Esophagus mucosa (tissue), 1 donor: ENCODE data around the gene ANKRD44. TPM values are rescaled to one million over a fixed set of nuclear protein-coding genes. Genes with fewer than 3 reads are reported as not detected.
"Not testable (repeated sequence)": the region's sequence is repeated elsewhere in the genome, so short reads cannot be mapped to it uniquely, and the experiment has no call there.

Source experiments
- ATAC-seq: fragments of 200-7000 bp; cut with Tn5 transposase; one replicate; pipeline ENCODE4 v1.9.1; 2020
- total RNA-seq: library from RNA; stranded (reverse); gene quantifications from one replicate; pipeline ENCODE4 v1.2.4, GENCODE V29; 2023
- donor health status: DM: yes; HTN: yes; CAD: no.

The ANKRD44 gene
- 6.8 TPM for total RNA-seq

- ATAC-seq, result peak; percentile 94
These were observed at the start of gene ANKRD44 for GRCh38 chr2:197310271-197310985. ANKRD44 (minus strand) TSS chr2:197310780; CDS start chr2:197310604, 176 bp downstream.

GRCh38 chr2:197359859-197360258 lies 49.3 kb upstream of the ANKRD44 start:
- ATAC-seq, result no peak

- ATAC-seq, result no peak
These were observed 48.4 kb upstream of the ANKRD44 start for GRCh38 chr2:197358931-197359330.

GRCh38 chr2:197357986-197358385 lies 47.4 kb upstream of the ANKRD44 start:
- no peak for ATAC-seq

- ATAC-seq, result no peak
These were observed 45.6 kb upstream of the ANKRD44 start for GRCh38 chr2:197356136-197356535.

GRCh38 chr2:197354169-197354558 lies 43.6 kb upstream of the ANKRD44 start:
- no peak for ATAC-seq

GRCh38 chr2:197353393-197354168 lies 43.0 kb upstream of the ANKRD44 start:
- ATAC-seq, result no peak

- no peak for ATAC-seq
These were observed 39.1 kb upstream of the ANKRD44 start for GRCh38 chr2:197349699-197350098.

- no peak for ATAC-seq
These were observed 38.3 kb upstream of the ANKRD44 start for GRCh38 chr2:197348721-197349360.

GRCh38 chr2:197345846-197346370 lies 35.3 kb upstream of the ANKRD44 start:
- no peak for ATAC-seq

- not testable (repeated sequence) for ATAC-seq
These were observed 33.4 kb upstream of the ANKRD44 start for GRCh38 chr2:197343968-197344367.

- no peak for ATAC-seq
These were observed 30.0 kb upstream of the ANKRD44 start for GRCh38 chr2:197340591-197340990.

GRCh38 chr2:197339496-197340220 lies 29.1 kb upstream of the ANKRD44 start:
- ATAC-seq, result no peak

GRCh38 chr2:197339016-197339415 lies 28.4 kb upstream of the ANKRD44 start:
- ATAC-seq, result no peak

GRCh38 chr2:197332641-197333040 lies 22.1 kb upstream of the ANKRD44 start:
- ATAC-seq, result no peak

- no peak for ATAC-seq
These were observed 17.9 kb upstream of the ANKRD44 start for GRCh38 chr2:197328461-197328860.

GRCh38 chr2:197327472-197328098 lies 17.0 kb upstream of the ANKRD44 start:
- ATAC-seq, result no peak

GRCh38 chr2:197327073-197327471 lies 16.5 kb upstream of the ANKRD44 start:
- no peak for ATAC-seq

- ATAC-seq, result no peak
These were observed 14.2 kb upstream of the ANKRD44 start for GRCh38 chr2:197324801-197325200.

- ATAC-seq, result peak; percentile 11
These were observed 12.4 kb upstream of the ANKRD44 start for GRCh38 chr2:197322724-197323720.

- no peak for ATAC-seq
These were observed 11.6 kb upstream of the ANKRD44 start for GRCh38 chr2:197322143-197322542.
